Testis (tissue), 3 donors: ENCODE data around the gene YTHDF1. TPM values are rescaled to one million over a fixed set of nuclear protein-coding genes. Genes with fewer than 3 reads are reported as not detected.
"Not testable (repeated sequence)": the region's sequence is repeated elsewhere in the genome, so short reads cannot be mapped to it uniquely, and the experiment has no call there.

Experiments
- DNase-seq: peaks from one replicate; pipeline ENCODE4 v3.0.0-alpha.2; 2019
- H3K27ac ChIP-seq, 2 donors: fragments of 200-600 bp; sonication (generic); one replicate each; pipeline ENCODE4 v1.5.1; 2019
- H3K27me3 ChIP-seq: fragments of 200-600 bp; sonication (generic); one replicate; pipeline ENCODE4 v1.5.1; 2019
- H3K36me3 ChIP-seq: fragments of 200-600 bp; sonication (generic); one replicate; pipeline ENCODE4 v1.5.1; 2017; ENCODE audit warnings: low read depth; ENCODE audit errors: missing control alignments
- H3K4me1 ChIP-seq: fragments of 200-600 bp; sonication (generic); one replicate; pipeline ENCODE4 v1.5.1; 2019
- H3K4me3 ChIP-seq, 2 donors: fragments of 200-600 bp; sonication (generic); one replicate each; pipeline ENCODE4 v1.5.1; 2017 to 2019
- H3K9me3 ChIP-seq: fragments of 200-600 bp; sonication (generic); one replicate; pipeline ENCODE4 v1.5.1; 2017
- CTCF ChIP-seq, 3 experiments: fragments of 450-650 bp in 2 of 3; fragments of 200-600 bp in 1 of 3; sonication (generic) in 1 of 3; IDR thresholded peaks; one replicate each; pipeline ENCODE4 v1.5.1; 2016 to 2019; ENCODE audit warnings: antibody characterized with exemption in 3 of 3, mild to moderate bottlenecking in 2 of 3, moderate library complexity in 1 of 3
- POLR2A ChIP-seq: fragments of 450-650 bp; IDR thresholded peaks from one replicate; pipeline ENCODE4 v1.6.1; 2017; ENCODE audit warnings: antibody characterized with exemption, mild to moderate bottlenecking, moderate library complexity
- WGBS, 2 donors: methylation state at CpG; one replicate each; pipeline ENCODE4 v1.1.5; 2018; 5-methylcytosine and 5-hydroxymethylcytosine counted together
- intact Hi-C: fragments of 100-400 bp; cut with DNase I; formaldehyde crosslinking; loops from one replicate; pipeline ENCODE4 v1.15.1; 2023; ENCODE audit warnings: low total_unique reads
- polyA plus RNA-seq: library from polyadenylated mRNA; stranded (reverse); fragments of 350-450 nt; fragmentation: Illumina TruSeq; extraction: RNeasy Lipid Tissue Mini Kit (QIAGEN cat#74804); gene quantifications from one replicate; pipeline ENCODE4 v1.2.3, GENCODE V29; 2014; ENCODE audit warnings: low read depth, low replicate concordance; ENCODE audit not compliant: insufficient read depth
- total RNA-seq, 2 donors: library from RNA; depleted of rRNA; stranded (reverse); fragments of >200 nt; gene quantifications; one replicate each; pipeline ENCODE4 v1.2.3, GENCODE V29; 2016

Gene YTHDF1
- total and polyA plus RNA-seq, 3 donors from 2014 or later = 37.2 to 56.9 (median 55.7) TPM

- Histone ChIP-seq H3K27me3 (no peaks in the 10 kb centered on the region), H3K9me3 (no peaks in the 10 kb centered on the region), H3K4me1 (peaks cover 23% of the 10 kb centered on the region), H3K27ac (no peak overlapping the region), H3K36me3 (no peaks in the 10 kb centered on the region), H3K4me3 (no peak overlapping the region)
- intact Hi-C loops = no loop called here
- TF ChIP-seq CTCF (IDR thresholded peaks at IDR 0.05) (no peak), POLR2A (no peak)
- no peak for DNase-seq
- 60% methylated on average over 1 to 8 of the region's 8 CpGs for WGBS, 2 donors
Measured at GRCh38 chr20:63252284-63252711, 36.4 kb upstream of the YTHDF1 start.

DNA sequence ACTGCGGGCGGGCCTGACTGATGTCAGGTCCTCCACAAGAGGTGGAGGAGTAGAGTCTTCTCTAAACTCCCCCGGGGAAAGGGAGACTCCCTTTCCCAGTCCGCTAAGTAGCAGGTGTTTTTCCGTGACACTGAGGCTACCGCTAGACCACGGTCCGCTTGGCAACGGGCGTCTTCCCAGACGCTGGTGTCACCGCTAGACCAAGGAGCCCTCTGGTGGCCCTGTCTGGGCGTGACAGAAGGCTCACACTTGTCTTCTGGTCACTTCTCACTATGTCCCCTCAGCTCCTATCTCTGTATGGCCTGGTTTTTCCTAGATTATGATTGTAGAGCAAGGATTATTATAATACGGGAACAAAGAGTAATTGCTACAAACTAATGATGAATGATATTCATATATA, 35.4 kb upstream of the YTHDF1 start:
- TF ChIP-seq CTCF (IDR thresholded peaks at IDR 0.05) = peak in 1 of 3 experiments; percentile 15
- intact Hi-C loops, H3K4me3 ChIP-seq, H3K27me3 ChIP-seq, H3K36me3 ChIP-seq, H3K9me3 ChIP-seq, H3K27ac ChIP-seq: not testable (repeated sequence)
- 65 to 71% methylated on average over 12 to 14 of the region's 14 CpGs for WGBS, 2 donors
- DNase-seq = peak; percentile 62
- H3K4me1 ChIP-seq = peaks cover 23% of the 10 kb centered on the region

GRCh38 chr20:63249891-63250290, 34.0 kb upstream of the YTHDF1 start:
- intact Hi-C loops = no loop called here
- no peaks in the 10 kb centered on the region for H3K36me3 ChIP-seq
- WGBS, 2 donors = 94 to 97% methylated on average over 10 to 15 of the region's 15 CpGs
- DNase-seq = no peak
- H3K9me3 ChIP-seq = no peaks in the 10 kb centered on the region
- H3K27ac ChIP-seq = no peak overlapping the region
- no peaks in the 10 kb centered on the region for H3K27me3 ChIP-seq
- no peak overlapping the region for H3K4me3 ChIP-seq
- TF ChIP-seq POLR2A (no peak), CTCF (IDR thresholded peaks at IDR 0.05) (no peak)
- H3K4me1 ChIP-seq = peaks cover 23% of the 10 kb centered on the region

GRCh38 chr20:63248835-63249591, 33.1 kb upstream of the YTHDF1 start:
- intact Hi-C loops = no loop called here
- WGBS, 2 donors = 85 to 87% methylated on average over 14 to 25 of the region's 25 CpGs
- H3K36me3 ChIP-seq = no peaks in the 10 kb centered on the region

More at GRCh38 chr20:63248835-63249591, 33.1 kb upstream of the YTHDF1 start:
- Histone ChIP-seq H3K27me3 (no peaks in the 10 kb centered on the region), H3K9me3 (no peaks in the 10 kb centered on the region), H3K4me1 (peaks cover 19% of the 10 kb centered on the region), H3K4me3 (no peak overlapping the region), H3K27ac (no peak overlapping the region)
- TF ChIP-seq POLR2A (no peak), CTCF (IDR thresholded peaks at IDR 0.05) (no peak)
- DNase-seq = no peak
